Heart right ventricle (tissue), 16 donors: Measurements from ENCODE around the gene TOGARAM2. TPM values are rescaled to one million over a fixed set of nuclear protein-coding genes. Genes with fewer than 3 reads are reported as not detected.

Experiments
- ATAC-seq, 8 donors: fragments of 200-7000 bp; cut with Tn5 transposase; one replicate each; pipeline ENCODE4 v1.9.1; 2020; ENCODE audit warnings: mild to moderate bottlenecking in 8 of 8, moderate library complexity in 8 of 8, moderate number of reproducible peaks in 1 of 8
- DNase-seq, 2 donors: peaks; one replicate each; pipeline ENCODE4 v3.0.0-alpha.2; 2020
- H3K27ac ChIP-seq, 10 donors: fragments of 200-600 bp; sonication (generic) in 2 of 10; one replicate each; pipeline versions ENCODE4 v1.5.0 to v1.8.0; 2020 to 2022; ENCODE audit warnings: mild to moderate bottlenecking in 3 of 10
- H3K27me3 ChIP-seq, 7 donors: fragments of 200-600 bp; one replicate each; pipeline ENCODE4 v1.8.0; 2021 to 2022; ENCODE audit warnings: mild to moderate bottlenecking in 2 of 7
- H3K36me3 ChIP-seq, 9 donors: fragments of 200-600 bp; sonication (generic) in 1 of 9; one replicate each; pipeline versions ENCODE4 v1.5.0 to v1.8.0; 2020 to 2022; ENCODE audit warnings: mild to moderate bottlenecking in 2 of 9
- H3K4me1 ChIP-seq, 9 donors: fragments of 200-600 bp; sonication (generic) in 1 of 9; one replicate each; pipeline versions ENCODE4 v1.5.0 to v1.8.0; 2020 to 2022; ENCODE audit warnings: mild to moderate bottlenecking in 4 of 9
- H3K4me3 ChIP-seq, 10 donors: fragments of 200-600 bp; sonication (generic) in 2 of 10; one replicate each; pipeline versions ENCODE4 v1.5.0 to v1.8.0; 2020 to 2022; ENCODE audit warnings: mild to moderate bottlenecking in 7 of 10, moderate library complexity in 2 of 10
- H3K9me3 ChIP-seq, 11 donors: fragments of 200-600 bp in 10 of 11; sonication (generic) in 2 of 11; one replicate each; pipeline versions ENCODE4 v1.5.0 to v1.8.0; 2013 to 2022; ENCODE audit warnings: mild to moderate bottlenecking in 2 of 11, control low read depth in 1 of 11, moderate library complexity in 1 of 11
- WGBS, 2 donors: extraction: QIAGEN DNeasy Blood & Tissue Kit; methylation state at CpG; one replicate each; pipeline ENCODE4 v1.1.7; 2013; ENCODE audit warnings: inconsistent platforms in 1 of 2; 5-methylcytosine and 5-hydroxymethylcytosine counted together
- intact Hi-C, 10 donors: fragments of 100-400 bp; cut with DNase I; formaldehyde crosslinking; loops; one replicate each; pipeline versions ENCODE4 v1.11.1 to v1.14.2; 2022
- polyA plus RNA-seq, 2 donors: library from polyadenylated mRNA; stranded (reverse); fragments of 200-250 nt; gene quantifications; one replicate each; pipeline ENCODE4 v1.2.3, GENCODE V29; 2013
- total RNA-seq, 10 donors: library from RNA; stranded (reverse); fragmentation: NEBNext Ultra II Directional in 3 of 10; extraction: Animal tissue kit (Norgen Biotek cat#: 25700) in 3 of 10; gene quantifications; one replicate each; pipeline versions ENCODE4 v1.2.1 to v1.2.4, GENCODE V29; 2021 to 2023
- TF ChIP-seq, protein P1 (sequence below), 9 donors: fragments of 200-600 bp; sonication (generic) in 2 of 9; IDR thresholded peaks; one replicate each; pipeline versions ENCODE4 v1.5.0 to v1.8.0; 2021 to 2022; ENCODE audit warnings: antibody characterized with exemption in 9 of 9, mild to moderate bottlenecking in 5 of 9, moderate library complexity in 1 of 9
- donor health status: Arrhythmogenic right ventricular cardiomyopathy.
- donor health status: ischemic (EF 13 %, LVEDD 7.1; RV severe dilation, severe dysfunction).
- donor health status: healthy with polysubstance abuse.
- donor health status: DM: no; HTN: yes; CAD: no.
- donor health status: DM: no; HTN: no; CAD: no.
- donor health status: ischemic (EF 25% LVEDD 6.9; RV normal size, moderate dysfunction).
- donor health status: ischemic (EF 25% LVEDD 5.7; RV mildly dilated, moderate dysfunction).
- donor health status: healthy.
- donor health status: DM: yes; HTN: yes; CAD: no.
- donor health status: Ischemic cardiomyopathy.
- donor health status: ischemic (EF 35%, LVEDD 5.7; RV mildly dilated, moderate dysfunction).
- donor health status: nonischemic (EF 11% LVEDD 7.7; RV severe dilation, severe dysfunction).
- donor health status: DM: yes; HTN: yes; CAD: no.
- donor health status: PGD.
- donor health status: ischemic (EF 29% LVEDD 5.4; RV normal size, mild dysfunction).
- donor health status: nonischemic (EF 23%, LVEDD 6.1; RV moderate dilation, normal function).

TOGARAM2 gene
- total and polyA plus RNA-seq, 12 donors, result 1.4 to 68.3 (median 14.6) TPM

DNA sequence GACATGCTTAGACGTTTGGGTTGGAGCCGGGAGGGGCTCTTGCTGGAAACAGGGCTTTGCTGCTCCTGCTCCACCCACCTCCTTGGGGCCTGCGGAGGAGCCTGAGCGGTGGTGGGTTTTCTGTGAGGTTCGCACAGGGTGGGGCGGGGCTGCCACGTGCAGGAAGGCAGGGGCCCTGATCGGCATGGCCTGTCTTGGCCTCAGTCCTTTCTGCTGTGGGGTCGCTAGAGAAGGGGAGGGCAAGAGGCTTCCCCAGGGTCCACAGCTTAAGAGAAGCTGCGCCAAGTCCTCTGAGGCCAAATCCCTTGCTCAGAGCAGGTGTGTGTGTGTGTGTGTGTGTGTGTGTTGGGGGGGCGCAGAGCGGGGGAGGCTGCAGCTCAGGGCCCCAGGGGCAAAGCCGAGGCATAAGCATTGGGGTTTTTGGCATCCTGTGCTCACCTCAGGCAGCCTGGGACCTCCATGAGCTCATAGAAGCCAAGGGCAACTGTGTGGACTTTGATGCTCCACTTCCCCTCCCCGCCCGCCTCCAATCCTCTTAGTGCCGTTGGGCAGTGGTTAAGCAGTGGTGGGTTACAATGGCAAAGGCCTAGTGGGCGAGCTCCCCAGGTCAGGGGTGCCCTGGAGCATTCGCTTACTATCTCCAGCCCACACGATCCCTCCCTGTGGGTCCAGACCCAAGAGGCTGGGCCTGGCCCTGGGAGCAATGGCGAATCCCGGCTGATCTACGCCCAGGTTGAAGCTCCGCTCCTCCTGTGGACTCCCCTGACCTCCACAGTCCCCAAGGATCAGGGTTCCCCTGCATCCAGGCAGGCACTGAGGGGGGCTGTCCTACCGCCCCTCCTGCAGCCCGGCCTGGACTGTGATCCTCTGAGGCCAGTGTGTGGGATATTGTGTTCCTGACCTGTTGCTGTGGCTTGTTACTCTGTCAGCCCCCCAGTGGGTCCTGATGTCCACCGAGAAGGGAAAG is 28.9 kb downstream of the TOGARAM2 start:
- H3K4me1 ChIP-seq, result peaks cover 16 to 60% (median 45%) of the 10 kb centered on the region in 9 donors
- DNase-seq, result no peak
- WGBS, 2 donors, result 85 to 89% methylated on average over 23 to 26 of the region's 26 CpGs

DNA sequence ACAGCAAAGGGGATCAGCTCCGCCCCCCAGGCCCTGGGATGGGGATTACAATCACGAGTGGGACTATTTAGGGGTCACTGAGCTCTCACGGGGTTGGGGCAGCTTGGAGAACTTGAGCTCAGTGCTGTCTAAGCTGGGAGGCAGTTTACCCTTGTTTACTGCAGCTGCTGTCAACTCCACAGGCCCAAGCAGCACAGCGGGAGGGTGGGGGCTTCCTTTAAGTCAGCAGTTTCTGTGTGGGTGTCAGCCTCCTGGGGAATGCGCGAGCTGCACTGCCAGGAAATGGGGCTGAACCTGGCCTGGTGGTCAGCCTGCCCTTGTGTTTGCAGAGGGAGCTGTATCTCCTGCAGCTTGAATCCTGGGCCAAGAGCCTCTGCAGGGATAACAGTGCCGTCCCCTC is 29.8 kb downstream of the TOGARAM2 start:
- Histone ChIP-seq H3K4me3 (no peak overlapping the region), H3K27me3 (no peaks in the 10 kb centered on the region), H3K36me3 (no peaks in the 10 kb centered on the region), H3K4me1 (peaks cover 16 to 70% (median 55%) of the 10 kb centered on the region in 9 donors), H3K9me3 (no peaks in the 10 kb centered on the region), H3K27ac (peak overlapping the region; percentile 72 to 95 (median 89))
- ATAC-seq (peak; percentile 2 to 43 (median 17)), DNase-seq (peak; percentile 49 to 66)
- TF ChIP-seq, protein P1, sequence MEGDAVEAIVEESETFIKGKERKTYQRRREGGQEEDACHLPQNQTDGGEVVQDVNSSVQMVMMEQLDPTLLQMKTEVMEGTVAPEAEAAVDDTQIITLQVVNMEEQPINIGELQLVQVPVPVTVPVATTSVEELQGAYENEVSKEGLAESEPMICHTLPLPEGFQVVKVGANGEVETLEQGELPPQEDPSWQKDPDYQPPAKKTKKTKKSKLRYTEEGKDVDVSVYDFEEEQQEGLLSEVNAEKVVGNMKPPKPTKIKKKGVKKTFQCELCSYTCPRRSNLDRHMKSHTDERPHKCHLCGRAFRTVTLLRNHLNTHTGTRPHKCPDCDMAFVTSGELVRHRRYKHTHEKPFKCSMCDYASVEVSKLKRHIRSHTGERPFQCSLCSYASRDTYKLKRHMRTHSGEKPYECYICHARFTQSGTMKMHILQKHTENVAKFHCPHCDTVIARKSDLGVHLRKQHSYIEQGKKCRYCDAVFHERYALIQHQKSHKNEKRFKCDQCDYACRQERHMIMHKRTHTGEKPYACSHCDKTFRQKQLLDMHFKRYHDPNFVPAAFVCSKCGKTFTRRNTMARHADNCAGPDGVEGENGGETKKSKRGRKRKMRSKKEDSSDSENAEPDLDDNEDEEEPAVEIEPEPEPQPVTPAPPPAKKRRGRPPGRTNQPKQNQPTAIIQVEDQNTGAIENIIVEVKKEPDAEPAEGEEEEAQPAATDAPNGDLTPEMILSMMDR (IDR thresholded peaks at IDR 0.05), result no peak
- 23 to 27% methylated on average over 7 of the region's 7 CpGs for WGBS, 2 donors
- intact Hi-C loops, result loop anchor here in 3 of 10 donors (2.0 to 10.0 kb wide), 4 partner anchors 28 to 104 kb away; partner anchors contain the start of gene CLIP4 (in 1 of the 3)

More for the DNA sequence above, 28.9 kb downstream of the TOGARAM2 start:
- no peaks in the 10 kb centered on the region for H3K27me3 ChIP-seq
- TF ChIP-seq, protein P1 (IDR thresholded peaks at IDR 0.05), result no peak
- intact Hi-C loops, result loop anchor here in 3 of 10 donors (2.0 to 10.0 kb wide), 4 partner anchors 27 to 105 kb away; partner anchors contain the start of gene CLIP4 (in 1 of the 3)
- no peak for ATAC-seq
- no peaks in the 10 kb centered on the region for H3K36me3 ChIP-seq
- no peaks in the 10 kb centered on the region for H3K9me3 ChIP-seq
- H3K27ac ChIP-seq, result peak overlapping the region; percentile 72 to 95 (median 89)
- no peak overlapping the region for H3K4me3 ChIP-seq

DNA sequence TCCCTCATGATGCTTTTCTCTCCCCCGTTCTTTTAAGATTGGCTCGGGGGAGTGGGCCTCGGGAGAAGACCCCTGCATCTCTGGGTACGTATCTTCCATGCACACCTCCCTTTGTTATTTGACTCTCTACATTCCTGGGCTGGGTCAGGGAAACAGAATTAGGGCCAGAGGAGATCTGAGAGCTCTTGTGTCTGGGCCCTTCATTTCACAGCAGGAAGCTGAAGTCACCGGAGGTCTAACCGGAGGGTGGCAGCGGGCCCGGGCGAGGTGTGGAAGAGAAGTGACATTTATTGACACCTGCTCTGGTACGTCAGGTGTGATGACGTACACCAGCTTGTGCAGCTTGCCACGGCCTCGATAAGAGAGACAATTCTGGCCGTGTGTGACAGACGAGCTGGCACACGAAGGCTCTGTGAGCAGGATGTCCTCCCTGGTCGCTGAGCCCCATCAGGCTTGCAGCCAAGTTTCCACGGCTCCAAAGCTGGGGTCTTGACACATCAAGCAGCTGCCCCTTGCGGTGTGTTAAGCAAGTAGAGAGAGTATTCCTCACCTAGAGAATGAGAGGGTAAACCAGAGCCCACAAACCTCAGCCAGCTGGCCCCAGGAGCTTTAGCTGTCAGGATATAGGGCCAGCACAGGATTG is 30.4 kb downstream of the TOGARAM2 start:
- H3K36me3 ChIP-seq, result no peaks in the 10 kb centered on the region
- H3K9me3 ChIP-seq, result no peaks in the 10 kb centered on the region
- peak; percentile 79 to 84 for DNase-seq
- TF ChIP-seq, protein P1 (IDR thresholded peaks at IDR 0.05), result peak in 4 of 9 donors; percentile 8 to 30 (median 16)
- H3K4me1 ChIP-seq, result peaks cover 17 to 74% (median 61%) of the 10 kb centered on the region in 9 donors
- no peaks in the 10 kb centered on the region for H3K27me3 ChIP-seq
- H3K27ac ChIP-seq, result peak overlapping the region; percentile 72 to 95 (median 89)
- peak; percentile 30 to 83 (median 72) for ATAC-seq
- H3K4me3 ChIP-seq, result peak overlapping the region in 2 of 10 donors; percentile 1 to 6
- intact Hi-C loops, result loop anchor here in 5 of 10 donors (1.0 to 10.0 kb wide), 7 partner anchors 29 to 105 kb away; partner anchors contain the start of genes CLIP4 (in 1 of the 5) and TOGARAM2 (in 1 of the 5)
- 13 to 14% methylated on average over 19 of the region's 19 CpGs for WGBS, 2 donors
